ENCODE data around the gene FSIP1. TPM values are rescaled to one million over a fixed set of nuclear protein-coding genes. Genes with fewer than 3 reads are reported as not detected.

Gene FSIP1
- total and polyA plus RNA-seq, 11 donors = 0.28 to 3.7 (median 0.97) TPM; not detected in 1

- Histone ChIP-seq H3K4me3 (no peak overlapping the region), H3K4me1 (no peaks in the 10 kb centered on the region), H3K27ac (no peak overlapping the region), H3K9me3 (no peaks in the 10 kb centered on the region), H3K36me3 (no peaks in the 10 kb centered on the region), H3K27me3 (no peaks in the 10 kb centered on the region)
- TF ChIP-seq, protein P1, sequence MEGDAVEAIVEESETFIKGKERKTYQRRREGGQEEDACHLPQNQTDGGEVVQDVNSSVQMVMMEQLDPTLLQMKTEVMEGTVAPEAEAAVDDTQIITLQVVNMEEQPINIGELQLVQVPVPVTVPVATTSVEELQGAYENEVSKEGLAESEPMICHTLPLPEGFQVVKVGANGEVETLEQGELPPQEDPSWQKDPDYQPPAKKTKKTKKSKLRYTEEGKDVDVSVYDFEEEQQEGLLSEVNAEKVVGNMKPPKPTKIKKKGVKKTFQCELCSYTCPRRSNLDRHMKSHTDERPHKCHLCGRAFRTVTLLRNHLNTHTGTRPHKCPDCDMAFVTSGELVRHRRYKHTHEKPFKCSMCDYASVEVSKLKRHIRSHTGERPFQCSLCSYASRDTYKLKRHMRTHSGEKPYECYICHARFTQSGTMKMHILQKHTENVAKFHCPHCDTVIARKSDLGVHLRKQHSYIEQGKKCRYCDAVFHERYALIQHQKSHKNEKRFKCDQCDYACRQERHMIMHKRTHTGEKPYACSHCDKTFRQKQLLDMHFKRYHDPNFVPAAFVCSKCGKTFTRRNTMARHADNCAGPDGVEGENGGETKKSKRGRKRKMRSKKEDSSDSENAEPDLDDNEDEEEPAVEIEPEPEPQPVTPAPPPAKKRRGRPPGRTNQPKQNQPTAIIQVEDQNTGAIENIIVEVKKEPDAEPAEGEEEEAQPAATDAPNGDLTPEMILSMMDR (IDR thresholded peaks at IDR 0.05) = no peak
- no peak for TF ChIP-seq POLR2A (IDR thresholded peaks at IDR 0.05)
- DNase-seq = no peak
- intact Hi-C loops (cut with DNase I) = loop anchor here in 1 of 10 donors (10.0 kb wide), 1 partner anchor 66 kb away; no protein-coding TSS in a partner anchor
- 48 to 57% (median 56%) methylated on average over 3 of the region's 3 CpGs for WGBS, 4 donors
- no peak for ATAC-seq
Measured at GRCh38 chr15:39808909-39809308, 26.3 kb upstream of the FSIP1 start.

GRCh38 chr15:39807791-39808190 is 25.1 kb upstream of the FSIP1 start:
- ATAC-seq = no peak
- H3K4me1 ChIP-seq = no peaks in the 10 kb centered on the region
- no peak overlapping the region for H3K27ac ChIP-seq
- H3K36me3 ChIP-seq = no peaks in the 10 kb centered on the region
- H3K27me3 ChIP-seq = no peaks in the 10 kb centered on the region
- no peak for TF ChIP-seq POLR2A (IDR thresholded peaks at IDR 0.05)
- TF ChIP-seq, protein P1 (IDR thresholded peaks at IDR 0.05) = no peak
- DNase-seq = no peak
- no peak overlapping the region for H3K4me3 ChIP-seq
- intact Hi-C loops (cut with DNase I) = loop anchor here in 1 of 10 donors (10.0 kb wide), 1 partner anchor 67 kb away; no protein-coding TSS in a partner anchor
- 87 to 93% (median 89%) methylated on average over 4 of the region's 4 CpGs for WGBS, 4 donors
- no peaks in the 10 kb centered on the region for H3K9me3 ChIP-seq

- DNase-seq (no peak), ATAC-seq (no peak)
- 90 to 96% (median 91%) methylated on average over 2 of the region's 2 CpGs for WGBS, 4 donors
- Histone ChIP-seq H3K4me1 (peaks cover 0 to 6% (median 0%) of the 10 kb centered on the region in 12 donors), H3K36me3 (no peaks in the 10 kb centered on the region), H3K27me3 (peaks cover 0 to 4% (median 0%) of the 10 kb centered on the region in 9 donors), H3K27ac (no peak overlapping the region), H3K9me3 (no peaks in the 10 kb centered on the region), H3K4me3 (no peak overlapping the region)
- intact Hi-C loops (cut with DNase I) = loop anchor here in 2 of 10 donors (5.0 to 10.0 kb wide), 2 partner anchors 71 to 73 kb away; no protein-coding TSS in a partner anchor
- TF ChIP-seq, protein P1 (IDR thresholded peaks at IDR 0.05) = no peak
- no peak for TF ChIP-seq POLR2A (IDR thresholded peaks at IDR 0.05)
Measured at GRCh38 chr15:39804026-39804425, 21.4 kb upstream of the FSIP1 start.

DNA sequence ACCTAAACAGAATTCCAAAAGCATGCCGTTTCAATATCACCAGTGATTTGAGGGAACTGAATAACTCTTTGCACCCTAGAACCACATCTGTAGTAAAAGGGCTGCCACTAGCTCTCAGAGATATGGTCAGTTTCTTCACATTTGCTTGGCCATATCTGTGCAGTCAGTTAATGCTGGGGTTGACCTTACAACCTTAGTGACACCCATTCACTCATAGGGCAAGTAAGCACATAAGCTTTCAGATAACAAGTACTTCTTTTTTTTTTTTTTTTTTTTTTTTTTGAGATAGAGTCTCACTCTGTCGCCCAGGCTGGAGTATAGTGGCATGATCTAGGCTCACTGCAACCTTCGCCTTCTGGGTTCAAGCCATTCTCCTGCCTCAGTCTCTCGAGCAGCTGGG is 20.4 kb upstream of the FSIP1 start:
- ATAC-seq (no peak), DNase-seq (no peak)
- 89 to 93% (median 92%) methylated on average over 4 of the region's 4 CpGs for WGBS, 4 donors
- Histone ChIP-seq H3K4me1 (peaks cover 0 to 8% (median 0%) of the 10 kb centered on the region in 12 donors), H3K27me3 (peaks cover 0 to 4% (median 0%) of the 10 kb centered on the region in 9 donors), H3K4me3 (no peak overlapping the region), H3K9me3 (no peaks in the 10 kb centered on the region), H3K36me3 (no peaks in the 10 kb centered on the region), H3K27ac (no peak overlapping the region)
- TF ChIP-seq, protein P1 (IDR thresholded peaks at IDR 0.05) = no peak
- intact Hi-C loops (cut with DNase I) = loop anchor here in 2 of 10 donors (5.0 to 10.0 kb wide), 2 partner anchors 72 to 74 kb away; no protein-coding TSS in a partner anchor
